IMR-90 (cell line): ENCODE results near the gene SGMS1. TPM values are rescaled to one million over a fixed set of nuclear protein-coding genes. Genes with fewer than 3 reads are reported as not detected.

Experiments
- ATAC-seq: fragments of 200-7000 bp; cut with Tn5 transposase; 2 replicates; pipeline ENCODE4 v1.9.1; 2020; ENCODE audit warnings: low read depth, mild to moderate bottlenecking, moderate library complexity
- BruUV-seq: library from RNA; stranded (reverse); fragments of 400-500 nt; replicated peaks from 2 replicates; lab custom pipeline; 2021; lab: Mats Ljungman, UMichigan
- CTCF ChIA-PET: fragments of 300-600 bp; formaldehyde crosslinking; extraction: SDS; loops from one replicate; lab custom pipeline; 2021; ENCODE audit warnings: antibody characterized with exemption; lab: Yijun Ruan, JAX
- POLR2A ChIA-PET: fragments of 300-600 bp; sonication (Branson Sonifier 250); formaldehyde crosslinking; loops from one replicate; lab custom pipeline; 2022; ENCODE audit warnings: antibody characterized with exemption; ENCODE audit not compliant: unreplicated experiment; lab: Charles Lee
- DNase-seq: peaks from one replicate; pipeline ENCODE4 v3.0.0; 2013
- H2AFZ ChIP-seq: replicated peaks from 2 replicates; pipeline ENCODE3; 2013; ENCODE audit warnings: low read length, mild to moderate bottlenecking; ENCODE audit not compliant: poor library complexity
- H2AK5ac ChIP-seq: 2 replicates; pipeline ENCODE4 v1.6.1; 2013; ENCODE audit warnings: low read depth, low read length, inconsistent platforms
- H2AK9ac ChIP-seq: replicated peaks from 2 replicates; pipeline ENCODE3; 2013; ENCODE audit warnings: mild to moderate bottlenecking, low read depth, low read length, moderate library complexity; ENCODE audit not compliant: poor library complexity
- H2BK120ac ChIP-seq: 2 replicates; pipeline ENCODE4 v1.6.1; 2013; ENCODE audit warnings: low read depth, low read length, inconsistent platforms
- H2BK15ac ChIP-seq: 3 replicates; pipeline ENCODE4 v1.6.1; 2013; ENCODE audit warnings: low read depth, low read length, inconsistent platforms
- H2BK20ac ChIP-seq: 2 replicates; pipeline ENCODE4 v1.6.1; 2013; ENCODE audit warnings: low read depth, mild to moderate bottlenecking, inconsistent platforms, low read length, moderate library complexity
- H2BK5ac ChIP-seq: 2 replicates; pipeline ENCODE4 v1.6.1; 2013; ENCODE audit warnings: mild to moderate bottlenecking, low read depth, low read length, inconsistent platforms; ENCODE audit not compliant: poor library complexity, severe bottlenecking
- H3K14ac ChIP-seq: replicated peaks from 2 replicates; pipeline ENCODE4 v1.6.1; 2013; ENCODE audit warnings: low read depth, low read length, inconsistent platforms
- H3K18ac ChIP-seq: 2 replicates; pipeline ENCODE4 v1.6.1; 2013; ENCODE audit warnings: low read depth, low read length, control low read depth
- H3K23ac ChIP-seq: 2 replicates; pipeline ENCODE4 v1.6.1; 2013; ENCODE audit warnings: low read depth, low read length, inconsistent platforms
- H3K27ac ChIP-seq: 2 replicates; pipeline ENCODE4 v1.5.1; 2013; ENCODE audit warnings: mild to moderate bottlenecking, control low read depth, low read length; ENCODE audit not compliant: insufficient read depth
- H3K27me3 ChIP-seq: 2 replicates; pipeline ENCODE4 v1.6.1; 2013; ENCODE audit warnings: low read length; ENCODE audit not compliant: control insufficient read depth, insufficient read depth
- H3K36me3 ChIP-seq: 2 replicates; pipeline ENCODE4 v1.6.1; 2013; ENCODE audit warnings: low read length, mixed read lengths; ENCODE audit not compliant: control insufficient read depth, insufficient read depth
- H3K4ac ChIP-seq: 2 replicates; pipeline ENCODE4 v1.6.1; 2013; ENCODE audit warnings: low read depth, low read length, inconsistent platforms
- H3K4me1 ChIP-seq: 2 replicates; pipeline ENCODE4 v1.6.1; 2013; ENCODE audit warnings: low read length, mixed read lengths; ENCODE audit not compliant: control insufficient read depth, insufficient read depth
- H3K4me2 ChIP-seq: 2 replicates; pipeline ENCODE4 v1.6.1; 2013; ENCODE audit warnings: low read depth, mild to moderate bottlenecking, control low read depth, low read length, moderate library complexity
- H3K4me3 ChIP-seq: 2 replicates; pipeline ENCODE4 v1.5.1; 2013; ENCODE audit warnings: low read depth, mild to moderate bottlenecking, control low read depth, low read length, moderate library complexity; ENCODE audit not compliant: insufficient read depth
- H3K56ac ChIP-seq: 2 replicates; pipeline ENCODE4 v1.6.1; 2013; ENCODE audit warnings: low read length, inconsistent platforms; ENCODE audit not compliant: insufficient read depth; ENCODE audit errors: extremely low read depth
- H3K79me1 ChIP-seq, 2 experiments: 2 replicates each; pipeline ENCODE4 v1.6.1; 2013; ENCODE audit warnings: low read length in 2 of 2, inconsistent platforms in 1 of 2, low read depth in 1 of 2
- H3K9ac ChIP-seq: 2 replicates; pipeline ENCODE4 v1.6.1; 2013; ENCODE audit warnings: low read depth, low read length, control low read depth
- H3K9me1 ChIP-seq: 2 replicates; pipeline ENCODE4 v1.6.1; 2013; ENCODE audit warnings: low read length, inconsistent platforms; ENCODE audit not compliant: insufficient read depth
- H3K9me3 ChIP-seq: 2 replicates; pipeline ENCODE4 v1.6.1; 2013; ENCODE audit warnings: low read length; ENCODE audit not compliant: control insufficient read depth, insufficient read depth
- H4K20me1 ChIP-seq: 2 replicates; pipeline ENCODE4 v1.6.1; 2013; ENCODE audit warnings: low read length, inconsistent platforms; ENCODE audit not compliant: insufficient read depth
- H4K5ac ChIP-seq: 2 replicates; pipeline ENCODE4 v1.6.1; 2013; ENCODE audit warnings: mild to moderate bottlenecking, low read depth, low read length, control low read depth
- H4K8ac ChIP-seq, 2 experiments: 2 replicates each; pipeline ENCODE4 v1.6.1; 2013; ENCODE audit warnings: low read depth in 2 of 2, low read length in 2 of 2, control low read depth in 1 of 2, inconsistent platforms in 1 of 2
- H4K91ac ChIP-seq: 2 replicates; pipeline ENCODE4 v1.6.1; 2013; ENCODE audit warnings: low read depth, low read length, inconsistent platforms; ENCODE audit not compliant: insufficient read depth
- CEBPB ChIP-seq: IDR thresholded peaks from 2 replicates; pipeline ENCODE4 v1.6.1; 2012; ENCODE audit warnings: low read depth, low read length, improper control_type of control experiment
- FOS ChIP-seq: fragments of 150-350 bp; IDR thresholded peaks from 2 replicates; pipeline ENCODE4 v1.6.1; 2016; ENCODE audit warnings: low read depth, low read length
- RCOR1 ChIP-seq: IDR thresholded peaks from 2 replicates; pipeline ENCODE4 v1.6.1; 2012; ENCODE audit warnings: mild to moderate bottlenecking, low read length, improper control_type of control experiment; ENCODE audit not compliant: insufficient replicate concordance
- whole genome bisulfite sequencing, 2 experiments: methylation state at CpG; one replicate each; pipeline versions ENCODE4 v1.1.5 to v1.1.7; 2013; ENCODE audit warnings: missing lambda C conversion rate in 2 of 2; ENCODE audit not compliant: insufficient read length in 1 of 2; ENCODE audit errors: extremely low coverage in 2 of 2; 5-methylcytosine and 5-hydroxymethylcytosine counted together
- dilution Hi-C: fragments of 300-500 bp; cut with HindIII; formaldehyde crosslinking; loops from one replicate; pipeline ENCODE4 v1.14.3; 2018; ENCODE audit warnings: low sequenced_read_pairs; ENCODE audit not compliant: unreplicated experiment
- in situ Hi-C: fragments of 300-500 bp; cut with MboI; formaldehyde crosslinking; loops from 3 replicates; pipeline ENCODE4 v1.14.3; 2019; ENCODE audit warnings: low sequenced_read_pairs, inconsistent platforms, mixed read lengths
- intact Hi-C: fragments of 100-400 bp; cut with micrococcal nuclease; formaldehyde crosslinking; loops from 2 replicates; pipeline ENCODE4 v1.10.0; 2022
- polyA plus RNA-seq, 3 experiments: library from polyadenylated mRNA; depleted of rRNA; stranded (reverse); fragments of >200 nt; gene quantifications; 2 replicates each; pipeline ENCODE4 v1.2.3, GENCODE V29; 2012; ENCODE audit warnings: low replicate concordance in 1 of 3
- total RNA-seq: library from RNA; depleted of rRNA; stranded (reverse); fragments of >200 nt; gene quantifications from 2 replicates; pipeline ENCODE4 v1.2.3, GENCODE V29; 2012
- TF ChIP-seq, protein P1 (sequence below): fragments of 150-350 bp; IDR thresholded peaks from 2 replicates; pipeline ENCODE4 v1.6.1; 2017; ENCODE audit warnings: mild to moderate bottlenecking, antibody characterized with exemption, low read length, low read depth

Gene SGMS1
- total and polyA plus RNA-seq, 2 of the 4 experiments (the other 2 are of a cell fraction), result 9.8 to 30.8 TPM

DNA sequence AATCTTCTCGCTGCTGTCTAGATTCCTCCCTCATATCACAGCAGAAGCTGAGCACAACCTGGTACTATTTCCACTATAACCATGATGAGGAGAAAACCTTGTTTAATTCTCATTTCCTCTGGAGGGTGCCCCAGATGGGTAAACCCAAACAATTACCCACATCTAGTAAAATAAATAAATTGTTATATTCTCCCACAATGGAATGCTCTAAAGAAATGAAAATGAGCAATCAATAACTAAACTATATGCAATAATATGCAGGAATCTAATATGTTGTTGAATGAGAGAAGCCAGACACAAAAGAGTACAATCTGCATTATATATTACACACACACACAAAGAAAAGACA is 37.0 kb downstream of the SGMS1 start:
- Histone ChIP-seq H2BK5ac (no peak overlapping the region), H2AK5ac (no peak overlapping the region), H3K9me3 (no peaks in the 10 kb centered on the region; the same call in 1 of the 2 replicates), H3K9ac (no peak overlapping the region), H3K4ac (no peak overlapping the region), H2BK15ac (no peak overlapping the region), H3K18ac (no peak overlapping the region), H3K36me3 (peaks cover 11% of the 10 kb centered on the region), H3K4me3 (no peak overlapping the region), H3K23ac (no peak overlapping the region), H3K27me3 (no peaks in the 10 kb centered on the region), H3K27ac (no peak overlapping the region), H4K8ac (no peak overlapping the region), H3K4me2 (no peak overlapping the region), H4K5ac (no peak overlapping the region), H2AFZ (no peak overlapping the region), H2AK9ac (no peak overlapping the region), H4K20me1 (0 out of 2 replicates have a peak, but pooled peaks cover 6% of the 10 kb centered on the region), H3K79me1 (peaks cover 3 to 26% of the 10 kb centered on the region in 2 experiments; a peak in 3 of 4 replicates), H3K56ac (no peak overlapping the region), H4K91ac (0 out of 2 replicates have a peak overlapping the region, but pooled peaks have one; percentile 3), H2BK120ac (no peak overlapping the region), H3K9me1 (peaks cover 14% of the 10 kb centered on the region), H3K4me1 (peaks cover 3% of the 10 kb centered on the region), H3K14ac (no peak overlapping the region), H2BK20ac (no peak overlapping the region)
- no TSS peak for BruUV-seq
- dilution Hi-C loops, result no loop called here
- ATAC-seq, result no peak
- no CpG with 5 or more reads among the region's 1 CpG for WGBS, 2 experiments
- POLR2A ChIA-PET, result no interaction called here
- in situ Hi-C loops, result no loop called here
- CTCF ChIA-PET, result interaction anchor here (0.7 kb wide), 1 partner anchor 26 kb away, joined by 3 read pairs; no protein-coding TSS in a partner anchor
- DNase-seq, result no peak
- intact Hi-C loops, result no loop called here
- TF ChIP-seq, protein P1, sequence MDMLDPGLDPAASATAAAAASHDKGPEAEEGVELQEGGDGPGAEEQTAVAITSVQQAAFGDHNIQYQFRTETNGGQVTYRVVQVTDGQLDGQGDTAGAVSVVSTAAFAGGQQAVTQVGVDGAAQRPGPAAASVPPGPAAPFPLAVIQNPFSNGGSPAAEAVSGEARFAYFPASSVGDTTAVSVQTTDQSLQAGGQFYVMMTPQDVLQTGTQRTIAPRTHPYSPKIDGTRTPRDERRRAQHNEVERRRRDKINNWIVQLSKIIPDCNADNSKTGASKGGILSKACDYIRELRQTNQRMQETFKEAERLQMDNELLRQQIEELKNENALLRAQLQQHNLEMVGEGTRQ, result no peak
- TF ChIP-seq CEBPB (no peak), RCOR1 (no peak), FOS (no peak)
